NOMO-1 (cell line): ENCODE results near the gene NACA2.
"Not testable (repeated sequence)": the region's sequence is repeated elsewhere in the genome, so short reads cannot be mapped to it uniquely, and the experiment has no call there.

ENCODE experiments used
- DNase-seq, 2 experiments: peaks; one replicate each; lab custom pipeline; 2025; ENCODE audit not compliant: unreplicated experiment in 2 of 2; lab: John Stamatoyannopoulos, UW

The NACA2 gene

DNA sequence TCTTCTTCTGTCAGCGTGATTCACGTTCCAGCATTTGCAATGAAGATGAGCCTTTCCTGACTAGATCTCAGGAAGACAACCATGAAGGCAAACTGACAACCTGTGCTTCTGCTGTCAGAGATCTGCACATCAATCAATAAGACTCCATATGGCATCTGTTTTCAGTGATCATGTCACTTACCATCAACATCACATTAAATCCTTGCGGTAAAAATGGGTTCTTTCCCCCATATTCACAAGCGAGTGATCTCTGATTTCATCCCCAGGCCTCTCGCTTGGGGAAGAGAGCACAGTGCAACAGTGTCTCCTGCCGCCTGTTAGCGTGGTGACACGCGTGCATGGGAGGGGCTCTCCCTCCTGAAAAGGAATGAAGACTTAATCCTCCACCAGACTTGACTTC lies 11.1 kb downstream of the NACA2 start:
- no peak for DNase-seq

DNA sequence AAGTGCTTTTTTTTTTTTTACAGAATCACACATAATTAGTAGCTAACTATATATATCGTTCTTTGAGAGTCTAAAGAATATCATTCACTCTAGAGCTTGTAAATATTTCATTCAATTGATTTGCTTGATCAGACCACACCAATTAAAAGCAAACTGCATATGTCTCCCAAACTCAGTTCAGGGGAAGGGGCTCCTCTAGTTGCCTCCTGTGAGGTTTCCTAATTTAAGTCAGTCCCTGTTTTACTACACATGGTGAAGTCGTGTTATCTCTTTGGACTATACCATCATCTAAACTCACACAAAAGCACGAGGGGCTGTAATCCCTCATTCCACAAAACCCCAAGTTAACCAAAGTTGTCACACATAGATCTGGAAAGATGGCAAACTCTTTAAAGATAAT lies 11.7 kb downstream of the NACA2 start:
- no peak for DNase-seq

DNA sequence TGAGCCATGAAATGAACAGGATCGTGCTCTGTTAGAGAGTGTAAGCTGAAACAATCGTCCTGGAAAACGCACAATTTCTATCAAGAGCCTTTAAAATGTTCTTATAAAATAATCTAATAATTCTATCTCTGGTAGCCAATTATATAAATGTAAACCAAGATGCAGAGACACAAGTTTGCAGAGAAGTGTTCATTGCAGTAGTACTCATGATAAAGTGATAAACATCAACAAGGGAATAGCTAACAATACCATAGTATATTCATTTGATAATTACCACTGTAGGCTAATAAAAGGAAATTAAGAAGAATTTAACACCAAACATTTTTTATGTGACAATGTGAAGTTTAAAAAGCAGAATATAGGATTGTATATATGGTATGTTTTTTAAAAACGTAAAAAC lies 12.4 kb downstream of the NACA2 start:
- no peak for DNase-seq

DNA sequence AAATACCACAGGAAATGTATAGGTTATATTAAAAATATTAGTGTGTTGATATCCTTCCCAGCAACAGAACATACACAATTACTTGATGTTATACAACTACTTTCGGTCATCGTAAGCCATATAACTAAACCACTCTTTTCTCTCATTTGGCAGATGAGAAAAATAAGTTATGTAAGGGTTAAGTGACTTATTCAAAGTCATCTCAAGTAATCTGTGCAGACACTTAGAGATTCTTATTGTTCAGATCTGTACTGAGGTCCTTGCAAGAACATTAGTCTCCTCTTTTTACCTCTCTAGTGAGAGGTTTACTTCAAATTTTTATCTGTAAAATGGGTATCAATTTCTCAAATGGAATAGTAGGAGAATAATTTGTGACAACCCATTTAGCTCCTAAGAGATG lies 15.0 kb downstream of the NACA2 start:
- DNase-seq, result no peak

DNA sequence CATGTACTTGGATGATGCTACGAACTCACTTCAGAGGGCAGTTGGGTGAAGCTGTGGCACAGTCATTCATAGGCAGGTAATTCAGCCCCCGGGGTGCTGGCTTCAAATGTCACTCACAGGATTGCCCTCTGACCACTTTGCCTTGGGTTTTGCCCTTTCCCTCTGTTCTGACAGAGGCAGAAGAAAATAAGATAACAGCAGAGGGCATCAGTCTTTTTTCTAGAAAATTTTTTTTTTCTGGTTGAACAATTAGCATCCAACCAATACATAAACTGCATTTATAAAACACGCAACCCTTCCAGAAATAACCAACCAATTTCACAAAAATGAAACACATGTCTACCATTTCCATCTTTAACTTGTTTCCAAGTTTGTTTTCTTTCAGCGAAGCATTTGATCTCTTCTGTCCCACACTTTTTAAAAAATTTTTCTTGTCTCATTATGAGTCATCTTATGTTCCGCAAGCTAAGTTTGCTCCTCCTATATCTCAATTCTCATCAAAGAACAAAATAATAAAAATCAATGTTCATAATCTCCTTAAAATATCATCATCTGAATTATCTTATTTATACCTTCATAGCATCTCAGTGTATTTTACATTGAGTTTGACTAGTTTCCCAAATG lies 15.6 kb downstream of the NACA2 start:
- no peak for DNase-seq

DNA sequence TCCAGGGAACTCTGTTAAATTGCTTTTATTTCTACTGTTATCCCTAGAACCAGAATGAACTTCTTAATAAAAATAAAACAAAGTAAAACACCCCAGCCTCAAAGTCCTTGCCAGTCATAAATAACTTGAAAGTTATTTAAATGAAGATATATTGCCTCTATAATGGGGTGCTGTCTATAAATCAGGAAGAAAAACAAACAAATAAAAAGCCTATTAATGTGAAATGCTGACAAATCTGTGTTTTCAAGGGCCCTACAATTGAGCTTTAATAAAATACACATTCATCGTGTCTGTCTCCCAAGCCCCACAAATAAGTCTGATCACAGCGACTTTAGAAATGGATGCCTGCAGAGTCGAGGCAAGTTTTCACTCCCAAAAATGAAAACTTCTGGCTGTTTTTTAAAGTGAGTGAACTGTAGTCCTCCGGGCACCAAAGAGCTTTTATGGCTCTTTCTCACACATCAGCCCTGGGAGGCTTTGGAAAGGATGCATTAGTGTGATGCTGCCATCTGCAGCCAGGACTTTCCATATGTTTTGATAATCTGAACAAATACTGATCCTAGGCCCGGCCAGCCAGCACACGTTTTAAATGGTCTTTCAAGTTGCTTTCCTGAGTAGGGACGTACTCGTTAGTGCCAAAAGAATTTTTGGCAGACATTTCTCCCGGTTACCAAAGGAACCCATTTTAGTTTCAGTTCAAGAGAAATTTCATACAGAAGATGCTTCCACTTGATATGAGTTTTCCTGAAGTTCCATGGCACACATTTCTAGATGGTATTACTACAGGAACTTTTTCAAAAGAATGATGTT lies 16.3 kb downstream of the NACA2 start:
- DNase-seq, result no peak

DNA sequence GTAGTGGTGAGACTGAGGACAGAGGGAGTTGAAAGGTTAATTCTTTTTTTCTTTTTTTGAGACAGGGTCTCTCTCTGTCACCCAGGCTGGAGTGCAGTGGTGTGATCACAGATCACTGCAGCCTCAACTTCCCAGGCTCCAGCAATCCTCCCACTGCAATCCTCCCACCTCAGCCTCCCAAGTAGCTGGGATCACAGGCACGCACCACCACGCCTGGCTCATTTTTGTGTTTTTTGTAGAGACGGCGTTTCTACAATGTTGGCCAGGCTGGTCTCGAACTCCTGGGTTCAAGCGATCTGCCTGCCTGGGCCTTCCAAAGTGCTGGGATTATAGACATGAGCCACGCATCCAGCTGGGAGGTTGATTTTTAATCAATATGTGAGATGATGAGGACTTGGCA lies 18.5 kb downstream of the NACA2 start:
- not testable (repeated sequence) for DNase-seq

DNA sequence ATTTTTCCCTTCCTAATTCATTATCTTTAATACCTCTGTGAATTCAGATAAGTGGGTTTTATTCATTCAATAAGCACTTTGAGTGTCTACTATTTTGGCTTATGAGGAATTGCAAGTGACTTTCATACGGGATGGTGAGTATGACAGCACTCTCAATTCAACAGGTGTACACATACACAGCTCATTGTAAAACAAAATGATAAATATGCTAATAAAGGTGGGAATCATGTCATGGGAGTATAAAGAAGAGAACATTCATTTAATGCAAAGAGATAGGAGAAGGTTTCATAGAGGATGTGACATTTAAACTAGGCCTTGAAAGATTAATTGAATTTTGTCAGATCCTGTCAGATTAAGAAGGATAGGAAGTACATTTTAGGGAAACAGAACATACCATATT lies 19.4 kb downstream of the NACA2 start:
- DNase-seq, result no peak

DNA sequence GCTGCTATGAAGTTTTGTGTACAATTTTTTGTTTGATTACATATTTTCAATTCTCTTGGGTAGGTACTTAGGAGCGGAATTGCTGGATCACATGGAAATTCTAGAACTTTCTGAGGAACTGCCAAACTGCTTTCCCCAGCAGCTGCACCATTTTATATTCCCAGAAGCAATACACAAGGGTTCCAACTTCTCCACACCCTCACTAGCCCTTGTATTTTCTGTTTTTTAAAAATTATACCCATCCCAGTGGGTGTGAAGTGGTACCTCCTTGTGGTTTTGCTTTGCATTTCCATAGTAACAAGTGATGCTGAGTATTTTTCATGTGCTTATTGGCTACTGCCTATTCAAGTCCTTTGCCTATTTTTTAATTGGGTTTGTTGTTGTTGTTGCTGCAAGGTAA lies 20.9 kb downstream of the NACA2 start:
- no peak for DNase-seq

DNA sequence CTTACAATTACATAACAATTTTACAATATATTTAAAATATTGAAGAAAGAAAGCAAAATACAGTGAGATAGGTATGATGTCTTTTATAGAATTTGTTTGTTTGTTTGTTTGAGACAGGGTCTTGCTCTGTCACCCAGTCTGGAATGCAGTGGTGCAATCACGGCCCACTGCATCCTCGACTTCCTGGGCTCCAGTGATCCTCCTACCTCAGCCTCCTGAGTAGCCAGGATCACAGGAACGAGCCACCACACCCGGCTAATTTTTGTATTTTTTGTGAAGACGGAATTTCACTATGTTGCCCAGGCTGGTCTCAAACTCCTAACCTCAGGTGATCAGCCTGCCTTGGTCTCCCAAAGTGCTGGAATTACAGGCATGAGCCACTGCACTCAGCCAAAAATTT lies 21.5 kb downstream of the NACA2 start:
- DNase-seq, result not testable (repeated sequence)

DNA sequence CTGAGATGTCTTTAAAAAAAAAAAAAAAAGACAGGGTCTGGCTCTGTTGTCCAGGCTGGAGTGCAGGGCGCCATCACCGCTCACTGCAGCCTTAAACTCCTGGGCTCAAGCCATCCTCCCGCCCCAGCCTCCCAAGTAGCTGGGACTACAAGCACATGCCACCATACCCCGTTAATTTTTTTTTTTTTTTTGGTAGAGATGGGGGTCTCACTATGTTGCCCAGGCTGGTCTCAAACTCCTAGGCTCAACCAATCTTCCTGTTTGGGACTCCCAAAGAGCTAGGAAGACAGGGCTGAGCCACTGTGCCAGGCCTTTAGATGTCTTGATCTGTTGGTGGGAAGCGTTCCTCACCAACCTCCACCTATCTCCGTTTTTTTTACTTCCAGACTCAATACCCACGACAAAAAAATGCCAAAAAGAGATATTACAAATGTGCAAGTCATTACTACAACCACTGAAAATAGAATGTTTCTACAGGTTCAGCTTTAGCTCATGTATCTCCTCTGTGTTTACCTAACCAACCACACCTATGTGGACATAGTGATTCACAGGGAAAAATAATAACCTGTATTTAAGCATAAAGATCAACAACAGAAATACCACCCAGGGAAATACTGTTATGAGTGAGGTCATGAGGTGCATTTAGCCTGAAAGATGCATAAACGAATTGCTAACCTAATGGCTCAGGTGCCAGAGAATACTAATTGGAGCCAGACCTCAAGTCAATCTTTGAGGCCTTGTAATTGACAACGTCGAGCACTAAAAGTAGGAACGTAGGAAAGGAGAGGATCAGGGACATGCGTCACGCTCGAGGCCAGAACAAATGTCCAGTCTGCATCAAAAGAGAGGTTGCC lies 22.6 kb downstream of the NACA2 start:
- DNase-seq, result no peak

DNA sequence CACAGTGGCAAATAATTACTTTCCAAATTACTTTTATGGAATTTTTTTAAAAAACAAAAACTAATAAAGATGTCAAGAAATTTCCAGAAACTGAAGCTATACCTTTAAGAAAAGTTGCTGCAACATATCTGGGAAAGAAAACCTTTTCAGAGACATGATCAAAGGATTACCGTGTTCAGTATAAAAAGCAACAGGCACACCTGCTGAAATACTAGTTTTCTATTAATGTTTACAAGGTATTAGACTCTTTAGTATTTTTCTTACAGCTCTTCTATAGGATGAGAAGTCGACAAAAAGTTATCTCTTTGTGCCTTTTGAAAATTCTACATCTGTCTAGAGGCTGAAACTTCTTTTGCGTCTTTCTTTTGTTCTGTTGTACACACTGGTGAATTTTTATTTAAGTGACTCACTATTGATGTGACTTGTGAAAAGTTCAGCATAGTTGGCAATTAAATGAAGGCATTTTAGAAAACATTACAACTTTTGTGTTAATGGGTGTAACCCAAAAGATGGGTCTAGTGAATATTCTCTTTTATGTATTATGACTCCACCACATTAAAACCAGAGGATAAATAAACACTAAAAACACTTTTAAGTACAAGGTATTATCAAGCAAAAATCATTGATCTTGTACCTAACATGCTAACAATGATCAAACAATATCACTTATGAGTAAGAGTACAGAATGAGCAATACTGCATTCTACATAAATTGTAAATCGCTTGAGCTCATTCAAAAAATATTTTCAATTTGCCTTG lies 23.8 kb downstream of the NACA2 start:
- no peak for DNase-seq

DNA sequence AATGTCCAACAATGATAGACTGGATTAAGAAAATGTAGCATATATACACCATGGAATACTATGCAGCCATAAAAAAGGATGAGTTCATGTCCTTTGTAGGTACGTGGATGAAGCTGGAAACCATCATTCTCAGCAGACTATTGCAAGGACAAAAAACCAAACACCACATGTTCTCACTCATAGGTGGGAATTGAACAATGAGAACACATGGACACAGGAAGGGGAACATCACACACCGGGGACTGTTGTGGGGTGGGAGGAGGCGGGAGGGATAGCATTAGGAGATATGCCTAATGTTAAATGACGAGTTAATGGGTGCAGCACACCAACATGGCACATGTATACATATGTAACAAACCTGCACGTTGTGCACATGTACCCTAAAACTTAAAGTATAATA lies 24.6 kb downstream of the NACA2 start:
- not testable (repeated sequence) for DNase-seq

DNA sequence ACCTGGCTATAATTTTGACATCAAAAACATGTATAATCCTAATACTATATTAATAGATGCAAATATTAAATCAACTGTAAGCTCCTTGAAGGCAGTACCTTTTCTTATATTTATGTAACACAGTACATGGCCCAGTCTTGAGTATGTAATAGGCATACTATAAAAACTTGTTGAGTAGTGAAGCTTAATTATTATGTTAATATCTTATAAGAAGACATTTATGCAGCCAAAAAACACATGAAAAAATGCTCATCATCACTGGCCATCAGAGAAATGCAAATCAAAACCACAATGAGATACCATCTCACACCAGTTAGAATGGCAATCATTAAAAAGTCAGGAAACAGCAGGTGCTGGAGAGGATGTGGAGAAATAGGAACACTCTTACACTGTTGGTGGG lies 25.2 kb downstream of the NACA2 start:
- DNase-seq, result not testable (repeated sequence)

DNA sequence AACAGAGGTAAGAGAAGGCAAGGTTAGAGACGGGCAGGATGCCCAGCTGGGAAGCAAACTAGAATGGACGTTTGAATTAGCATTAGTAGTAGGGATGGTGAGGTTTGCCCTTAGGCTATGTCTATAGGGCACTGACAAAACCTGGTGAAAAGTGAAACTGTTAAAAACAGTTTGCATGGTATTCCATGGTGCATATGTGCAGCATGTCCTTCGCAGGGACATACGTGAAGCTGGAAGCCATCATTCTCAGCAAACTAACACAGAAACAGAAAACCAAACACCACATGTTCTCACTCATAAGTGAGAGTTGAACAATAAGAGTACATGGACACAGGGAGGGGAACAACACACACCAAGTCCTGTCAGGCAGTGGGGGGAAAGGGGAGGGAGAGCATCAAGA lies 25.8 kb downstream of the NACA2 start:
- no peak for DNase-seq

DNA sequence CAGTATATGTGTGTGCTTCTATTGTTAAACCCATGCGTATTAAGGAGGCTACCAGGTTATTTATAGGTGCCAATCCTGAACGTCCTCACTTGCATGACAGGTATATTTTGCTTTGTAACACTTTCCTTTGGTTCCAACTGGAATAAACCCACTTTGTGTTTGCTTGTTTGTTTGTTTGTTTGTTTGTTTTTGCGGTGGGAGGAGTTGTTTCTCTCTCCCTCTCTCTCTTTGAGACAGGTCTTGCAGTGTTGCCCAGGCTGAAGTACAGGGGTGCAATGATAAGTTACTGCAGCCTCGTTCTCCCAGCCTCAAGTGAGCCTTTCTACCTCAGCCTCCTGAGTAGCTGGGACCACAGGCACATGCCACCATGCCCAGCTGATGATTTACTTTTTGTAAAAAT lies 28.7 kb downstream of the NACA2 start:
- no peak for DNase-seq

DNA sequence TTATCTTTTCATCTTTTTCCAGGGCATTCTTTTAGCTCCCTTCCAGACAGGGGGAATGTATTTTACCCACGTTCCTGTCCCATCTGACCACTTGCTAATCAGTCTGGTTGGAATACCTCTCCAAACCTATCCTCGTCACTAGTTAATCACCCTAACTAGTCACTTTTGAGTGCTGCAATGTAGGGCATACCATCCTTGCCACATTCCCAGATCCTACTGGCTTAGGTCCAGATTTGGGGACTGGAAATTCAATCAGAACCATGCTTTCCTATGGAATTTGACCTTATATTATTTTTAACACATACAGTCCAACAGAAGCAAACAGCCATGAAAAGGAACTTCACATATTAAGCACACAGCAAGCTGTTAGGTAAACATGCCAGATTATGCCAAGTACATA lies 29.7 kb downstream of the NACA2 start:
- no peak for DNase-seq

DNA sequence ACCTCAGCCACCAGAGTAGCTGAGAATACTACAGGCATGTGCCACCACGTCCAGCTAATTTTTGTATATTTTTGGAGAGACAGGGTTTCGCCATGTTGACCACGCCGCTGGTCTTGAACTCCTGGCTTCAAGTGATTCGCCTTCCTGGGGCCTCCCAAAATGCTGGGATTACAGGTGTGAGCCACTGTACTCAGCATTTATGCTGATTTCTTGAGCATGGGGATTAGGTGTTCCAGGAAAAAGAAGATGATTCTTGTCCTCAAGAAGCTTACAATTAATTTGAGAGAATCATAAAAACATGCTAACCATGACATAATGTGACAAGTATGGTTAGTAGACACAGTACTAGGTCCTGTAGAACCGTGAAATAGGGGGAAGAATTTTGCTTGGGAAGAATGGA lies 30.9 kb downstream of the NACA2 start:
- DNase-seq, result no peak

DNA sequence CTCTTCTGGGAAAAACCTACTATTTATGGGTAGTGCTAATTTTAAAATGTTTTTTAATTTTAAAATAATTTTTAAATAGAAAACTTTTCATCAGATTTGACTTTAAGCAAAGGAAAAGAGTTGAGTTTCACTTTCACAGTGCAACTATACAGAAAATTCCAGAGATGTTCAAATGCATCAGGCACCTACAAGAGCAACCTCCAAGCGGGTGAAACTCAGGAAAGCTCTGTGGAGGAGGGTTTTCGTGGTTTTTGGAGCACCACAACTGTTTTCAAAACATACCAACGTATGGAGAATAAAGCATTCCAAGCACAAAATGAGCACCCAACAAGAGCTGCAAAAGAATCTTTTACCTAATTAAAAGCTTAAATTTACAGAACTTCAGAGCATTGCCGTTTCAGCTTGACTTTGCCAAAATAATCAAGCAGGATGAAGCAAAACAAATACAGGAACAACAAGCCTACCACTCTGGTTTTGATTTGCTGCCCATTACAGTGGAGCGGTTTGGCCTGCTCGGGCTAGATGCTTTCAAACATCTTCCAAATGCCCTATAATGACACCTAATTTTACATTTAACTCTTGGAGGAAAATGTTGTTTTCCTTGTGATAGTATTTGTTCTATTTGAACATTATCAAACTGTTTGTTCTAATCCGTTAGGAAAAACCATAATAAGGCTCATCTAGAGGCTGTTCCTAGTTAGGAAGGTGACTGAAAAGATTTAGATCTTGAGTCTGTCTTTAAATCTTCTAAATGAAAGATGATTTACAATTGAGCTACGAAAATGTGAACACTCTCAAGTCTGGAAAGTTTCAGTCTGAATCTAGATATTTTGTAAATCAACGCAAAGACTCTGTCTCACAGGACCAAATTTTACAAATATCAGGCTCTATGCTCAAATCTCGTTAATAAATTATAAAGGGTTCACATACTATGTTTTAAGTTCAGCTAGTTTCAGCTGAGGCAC lies 34.5 kb downstream of the NACA2 start:
- DNase-seq, result no peak

DNA sequence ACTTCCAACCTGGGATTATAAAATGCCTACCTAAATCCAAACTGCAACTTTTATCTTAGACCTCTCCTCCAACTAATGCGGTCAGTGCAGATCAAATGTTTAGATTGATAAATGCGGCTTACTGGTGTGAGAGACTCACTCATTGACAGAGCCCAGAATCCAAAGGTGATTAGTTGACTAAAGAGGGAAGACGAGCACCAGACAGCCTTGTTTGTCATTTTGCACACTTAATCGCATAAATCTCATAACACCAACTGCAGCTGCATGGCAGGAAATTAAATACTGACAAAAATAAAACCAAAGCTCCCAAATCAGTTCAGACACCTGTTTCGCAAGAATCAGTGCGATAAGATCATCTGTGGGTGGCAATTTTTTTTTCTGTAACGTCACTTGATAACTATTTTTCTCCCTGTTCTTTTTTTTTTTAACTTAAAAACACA lies 35.9 kb downstream of the NACA2 start:
- DNase-seq, result no peak
